NCI-H345 treated with DMSO at 0.1 percent for 48 hours (cell line): ENCODE data around the gene PUM2.
"Not testable (repeated sequence)": the region's sequence is repeated elsewhere in the genome, so short reads cannot be mapped to it uniquely, and the experiment has no call there.

ENCODE experiments used
- DNase-seq: peaks from one replicate; lab custom pipeline; 2025; ENCODE audit not compliant: unreplicated experiment; lab: John Stamatoyannopoulos, UW

Gene PUM2, protein sequence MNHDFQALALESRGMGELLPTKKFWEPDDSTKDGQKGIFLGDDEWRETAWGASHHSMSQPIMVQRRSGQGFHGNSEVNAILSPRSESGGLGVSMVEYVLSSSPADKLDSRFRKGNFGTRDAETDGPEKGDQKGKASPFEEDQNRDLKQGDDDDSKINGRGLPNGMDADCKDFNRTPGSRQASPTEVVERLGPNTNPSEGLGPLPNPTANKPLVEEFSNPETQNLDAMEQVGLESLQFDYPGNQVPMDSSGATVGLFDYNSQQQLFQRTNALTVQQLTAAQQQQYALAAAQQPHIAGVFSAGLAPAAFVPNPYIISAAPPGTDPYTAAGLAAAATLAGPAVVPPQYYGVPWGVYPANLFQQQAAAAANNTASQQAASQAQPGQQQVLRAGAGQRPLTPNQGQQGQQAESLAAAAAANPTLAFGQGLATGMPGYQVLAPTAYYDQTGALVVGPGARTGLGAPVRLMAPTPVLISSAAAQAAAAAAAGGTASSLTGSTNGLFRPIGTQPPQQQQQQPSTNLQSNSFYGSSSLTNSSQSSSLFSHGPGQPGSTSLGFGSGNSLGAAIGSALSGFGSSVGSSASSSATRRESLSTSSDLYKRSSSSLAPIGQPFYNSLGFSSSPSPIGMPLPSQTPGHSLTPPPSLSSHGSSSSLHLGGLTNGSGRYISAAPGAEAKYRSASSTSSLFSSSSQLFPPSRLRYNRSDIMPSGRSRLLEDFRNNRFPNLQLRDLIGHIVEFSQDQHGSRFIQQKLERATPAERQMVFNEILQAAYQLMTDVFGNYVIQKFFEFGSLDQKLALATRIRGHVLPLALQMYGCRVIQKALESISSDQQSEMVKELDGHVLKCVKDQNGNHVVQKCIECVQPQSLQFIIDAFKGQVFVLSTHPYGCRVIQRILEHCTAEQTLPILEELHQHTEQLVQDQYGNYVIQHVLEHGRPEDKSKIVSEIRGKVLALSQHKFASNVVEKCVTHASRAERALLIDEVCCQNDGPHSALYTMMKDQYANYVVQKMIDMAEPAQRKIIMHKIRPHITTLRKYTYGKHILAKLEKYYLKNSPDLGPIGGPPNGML

DNA sequence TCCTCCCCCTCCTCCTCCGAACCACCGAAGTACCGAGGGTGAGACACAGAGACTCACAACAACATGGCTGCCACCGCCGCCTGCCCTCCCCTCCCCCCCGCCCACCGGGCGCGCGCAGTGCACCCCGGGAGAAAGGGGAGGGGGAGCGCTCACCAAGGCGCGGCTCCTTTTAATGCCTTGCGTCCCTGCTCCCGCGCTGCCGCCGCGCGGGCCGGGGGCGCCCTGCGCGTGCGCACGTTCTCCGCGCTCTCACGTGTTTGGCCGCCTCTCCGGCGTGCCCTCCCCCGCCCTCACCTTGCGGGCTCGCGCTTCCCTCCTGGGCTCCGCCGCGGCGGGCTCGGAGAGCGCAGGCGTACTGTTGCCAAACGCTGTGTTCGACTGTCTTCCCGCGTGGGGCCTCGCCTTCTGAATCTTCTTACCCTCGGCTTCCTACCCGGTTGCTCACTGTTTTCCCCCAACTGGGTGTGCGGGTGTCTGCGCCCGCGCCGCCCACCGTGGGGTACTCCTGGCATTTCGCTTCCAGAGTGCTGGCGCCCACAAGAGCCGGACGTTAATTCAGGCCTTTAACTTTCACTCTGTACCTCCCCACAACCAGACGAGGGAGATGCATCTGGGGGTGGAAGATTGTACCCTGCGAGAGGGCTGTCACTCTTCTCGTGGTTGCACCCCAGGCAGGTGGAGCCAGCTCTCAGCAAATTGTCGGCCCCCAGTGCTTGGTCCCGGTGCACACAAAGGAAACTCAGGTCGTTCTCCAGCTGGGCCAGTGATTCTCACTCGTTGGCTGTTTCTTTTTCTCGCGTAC is at the start of gene PUM2:
PUM2 (minus strand) TSS at position 92 of the 802 bp plus-strand sequence. CDS start 23,484 bp downstream, outside the sequence.
- DNase-seq: peak; percentile 98

DNA sequence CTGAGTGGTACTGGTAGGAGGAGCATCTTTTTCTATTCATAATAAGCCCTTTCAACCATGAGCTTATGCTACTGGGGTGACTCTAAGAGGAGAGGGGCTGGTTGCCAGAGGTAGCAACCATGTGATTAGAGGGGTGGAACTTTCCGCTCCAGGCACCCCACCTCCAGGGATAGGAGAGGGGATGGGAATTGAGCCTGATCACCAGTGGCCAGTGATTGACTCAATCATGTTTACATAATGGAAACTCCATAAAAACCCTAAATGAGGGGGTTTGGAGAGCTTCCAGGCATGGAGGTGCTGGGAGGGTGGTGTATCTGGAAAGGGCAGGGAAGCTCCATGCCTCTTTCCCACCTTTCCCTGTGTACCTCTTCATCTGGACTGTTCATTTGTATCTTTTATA is 49.7 kb upstream of the PUM2 start:
- no peak for DNase-seq

DNA sequence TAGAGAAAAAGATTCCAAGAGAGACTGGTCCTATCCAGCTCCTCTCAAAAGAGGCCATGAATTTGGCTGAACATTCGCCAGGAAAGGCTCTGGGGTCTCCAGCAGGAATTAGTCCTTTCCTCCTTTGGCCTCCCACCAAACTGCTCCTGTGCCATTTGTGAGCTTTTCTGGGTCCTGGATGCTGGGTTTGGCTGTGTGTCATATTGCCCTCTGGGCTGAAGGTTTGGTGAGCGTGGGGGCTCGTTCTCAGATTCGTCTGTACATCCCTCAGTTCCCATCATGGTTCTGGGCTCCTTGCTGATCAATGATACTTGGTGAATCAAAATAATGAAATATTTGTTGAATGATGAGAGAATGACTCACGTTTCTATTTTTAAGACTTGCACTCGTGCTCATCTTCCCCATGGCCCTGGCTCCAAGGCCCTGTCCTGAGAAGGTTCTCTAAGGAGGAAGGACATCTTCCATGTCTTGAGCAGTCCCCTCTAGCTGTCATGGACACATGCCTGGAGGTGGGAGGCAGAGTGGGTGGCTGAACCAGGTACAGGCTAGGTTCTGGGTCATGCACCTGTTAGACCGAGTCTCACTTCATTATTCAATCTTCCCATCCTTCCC is 48.4 kb upstream of the PUM2 start:
- DNase-seq: no peak

DNA sequence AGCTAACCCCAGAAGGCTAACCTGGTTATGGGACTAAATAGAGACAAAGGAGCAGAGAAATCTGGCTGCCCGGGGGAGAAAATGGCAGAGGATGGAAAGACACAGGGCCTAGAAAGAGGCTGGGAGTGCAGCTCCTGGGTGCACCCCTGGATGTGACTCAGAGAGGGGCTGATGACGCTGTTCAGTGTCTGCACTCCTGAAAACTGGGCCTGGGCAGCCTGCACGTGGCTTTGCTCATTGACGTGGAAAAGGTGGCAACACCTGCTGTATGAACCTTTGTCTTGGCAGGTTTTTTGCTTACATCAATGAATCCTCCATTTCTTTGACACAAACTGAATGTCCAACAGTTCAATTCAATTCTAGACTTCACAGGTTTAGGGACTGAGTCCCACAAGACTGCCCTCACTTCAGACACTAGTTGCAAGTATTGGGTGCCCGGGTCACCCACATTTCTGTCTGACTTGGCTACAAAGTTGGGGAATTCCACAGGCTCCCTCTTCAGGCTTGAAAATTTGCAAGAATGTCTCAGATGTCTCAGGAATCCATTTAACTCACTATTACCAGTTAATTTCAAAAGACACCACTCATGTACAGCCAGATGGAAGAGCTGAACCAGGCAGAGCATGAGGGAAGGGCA is 47.3 kb upstream of the PUM2 start:
- no peak for DNase-seq

DNA sequence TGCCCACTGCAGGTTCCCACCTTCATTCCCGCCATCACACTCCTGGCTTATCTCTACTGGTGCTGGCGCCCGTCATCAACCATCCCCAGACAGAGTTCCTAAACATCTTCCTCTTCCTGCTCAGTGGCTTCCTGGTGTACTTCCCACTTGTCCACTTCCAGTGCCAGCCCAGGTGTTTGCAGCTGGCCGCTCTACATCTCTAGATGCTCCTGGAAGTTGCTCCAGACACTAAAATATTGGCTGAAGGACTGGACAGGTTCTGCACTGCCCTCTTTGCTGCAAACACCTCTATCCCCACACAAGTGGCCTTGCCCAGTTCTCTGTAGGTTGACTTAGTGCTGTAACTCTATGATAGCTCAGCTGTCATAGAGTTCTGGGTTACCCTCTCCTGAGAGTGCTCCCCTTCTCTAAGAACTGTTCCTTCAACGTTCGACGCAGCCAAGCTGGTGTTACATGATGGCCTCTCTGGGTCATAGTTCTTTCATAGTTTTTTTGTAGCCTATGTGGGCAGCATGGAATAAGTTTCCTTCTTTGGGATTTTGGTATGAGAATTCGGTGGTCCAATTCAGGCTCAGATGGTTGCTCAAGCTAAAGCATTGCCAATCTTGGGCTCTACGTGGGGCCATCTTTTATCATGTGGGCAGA is 45.8 kb upstream of the PUM2 start:
- no peak for DNase-seq

DNA sequence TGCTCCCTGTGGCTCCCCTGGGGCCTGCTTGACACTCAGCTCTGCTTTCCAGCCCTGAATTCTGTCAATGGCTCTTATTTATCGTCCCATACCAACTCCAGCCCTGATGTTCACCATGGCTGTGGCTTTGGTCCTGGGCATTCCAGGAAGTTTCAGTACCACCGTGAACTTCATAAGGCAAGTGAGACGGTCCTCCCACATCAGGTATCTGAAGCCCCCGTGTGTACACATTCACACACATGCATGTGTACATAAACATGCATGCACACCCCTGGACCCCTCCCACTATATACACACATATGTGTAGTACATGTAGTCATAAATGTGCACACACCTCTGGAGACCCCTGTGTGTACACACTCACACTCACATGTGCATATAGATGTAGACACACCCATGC is 43.3 kb upstream of the PUM2 start:
- DNase-seq: no peak

DNA sequence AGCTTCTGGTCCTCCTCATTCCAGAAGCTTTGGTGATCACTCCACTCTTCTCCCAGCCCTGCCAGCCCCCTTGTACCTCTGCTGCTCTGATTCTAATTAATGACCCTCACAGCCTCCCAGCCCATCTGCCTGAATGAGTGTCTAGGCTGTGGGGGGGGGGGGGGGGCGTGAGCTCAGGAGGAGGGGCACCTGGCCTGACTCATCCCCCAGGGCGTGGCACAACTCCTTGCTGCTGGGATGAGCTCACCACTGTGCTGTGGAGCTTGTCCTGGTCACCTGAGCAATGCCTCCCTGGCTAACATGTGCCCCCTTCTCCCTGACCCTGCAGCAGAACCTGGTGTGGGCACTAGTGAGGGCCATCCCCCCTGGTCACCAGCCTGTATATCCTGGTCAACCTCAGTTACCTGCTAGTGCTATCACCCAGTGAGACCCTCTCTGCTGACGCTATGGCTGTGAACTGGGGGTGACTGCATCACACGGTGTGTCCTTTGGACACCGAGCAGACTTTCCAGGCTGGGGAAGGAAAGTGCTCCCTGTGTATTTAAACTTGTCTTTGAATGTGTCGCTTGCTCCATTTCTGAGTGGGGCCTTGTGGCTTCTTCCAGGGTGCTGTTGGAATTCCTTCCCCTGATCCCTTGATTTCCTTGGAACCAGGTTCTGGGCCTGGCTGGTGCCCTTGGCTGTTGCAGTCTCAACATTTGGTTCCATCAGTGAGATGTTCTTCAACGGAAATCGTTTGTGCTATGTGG is 41.5 kb upstream of the PUM2 start:
- no peak for DNase-seq

DNA sequence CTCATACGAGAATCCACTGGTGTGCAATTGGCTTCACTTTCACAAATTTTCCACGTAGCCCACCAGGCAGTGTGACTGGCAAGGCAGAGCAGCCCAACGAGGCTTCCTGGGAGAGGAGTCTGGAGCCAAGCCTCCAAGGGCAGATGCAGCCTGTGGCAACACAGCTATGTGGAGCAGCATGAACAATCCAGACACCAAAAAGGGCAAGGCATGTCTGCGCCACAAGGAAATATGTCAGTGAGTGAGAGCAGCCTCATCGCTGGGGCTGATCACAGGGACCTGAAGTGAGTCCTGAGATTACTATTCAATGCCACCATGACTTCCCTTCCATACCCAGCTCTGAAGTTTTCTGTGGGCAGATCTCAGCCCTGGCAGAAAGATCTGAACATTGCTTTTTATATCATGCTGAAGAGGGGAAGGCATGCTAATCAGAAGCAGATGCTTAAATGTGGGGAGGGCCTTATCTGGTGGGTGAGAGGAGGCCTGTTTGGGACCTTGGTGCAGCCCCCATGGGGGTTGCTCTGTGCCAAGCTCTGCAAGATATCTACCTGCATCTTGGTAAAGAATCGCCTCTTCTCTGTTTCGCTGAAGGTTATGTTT is 40.0 kb upstream of the PUM2 start:
- DNase-seq: no peak

DNA sequence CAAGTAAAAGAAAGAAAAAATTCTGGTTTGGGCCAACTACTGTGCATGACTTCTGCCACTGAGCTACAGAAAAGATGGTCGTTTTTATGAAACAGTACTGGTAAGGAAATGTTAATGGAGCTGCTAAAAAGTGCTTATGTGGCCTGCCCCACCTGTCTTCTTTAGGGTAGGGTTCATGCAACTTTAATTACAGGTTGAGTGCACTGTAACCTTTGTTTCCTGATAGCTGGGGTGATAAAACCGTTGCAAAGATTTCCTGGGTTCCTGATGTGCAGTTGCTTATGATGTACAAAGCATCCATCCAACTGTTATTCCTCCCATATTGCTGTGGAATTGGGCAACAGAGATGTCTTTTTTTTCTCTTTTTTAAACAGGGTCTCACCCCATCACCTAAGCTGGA is 34.3 kb upstream of the PUM2 start:
- no peak for DNase-seq

DNA sequence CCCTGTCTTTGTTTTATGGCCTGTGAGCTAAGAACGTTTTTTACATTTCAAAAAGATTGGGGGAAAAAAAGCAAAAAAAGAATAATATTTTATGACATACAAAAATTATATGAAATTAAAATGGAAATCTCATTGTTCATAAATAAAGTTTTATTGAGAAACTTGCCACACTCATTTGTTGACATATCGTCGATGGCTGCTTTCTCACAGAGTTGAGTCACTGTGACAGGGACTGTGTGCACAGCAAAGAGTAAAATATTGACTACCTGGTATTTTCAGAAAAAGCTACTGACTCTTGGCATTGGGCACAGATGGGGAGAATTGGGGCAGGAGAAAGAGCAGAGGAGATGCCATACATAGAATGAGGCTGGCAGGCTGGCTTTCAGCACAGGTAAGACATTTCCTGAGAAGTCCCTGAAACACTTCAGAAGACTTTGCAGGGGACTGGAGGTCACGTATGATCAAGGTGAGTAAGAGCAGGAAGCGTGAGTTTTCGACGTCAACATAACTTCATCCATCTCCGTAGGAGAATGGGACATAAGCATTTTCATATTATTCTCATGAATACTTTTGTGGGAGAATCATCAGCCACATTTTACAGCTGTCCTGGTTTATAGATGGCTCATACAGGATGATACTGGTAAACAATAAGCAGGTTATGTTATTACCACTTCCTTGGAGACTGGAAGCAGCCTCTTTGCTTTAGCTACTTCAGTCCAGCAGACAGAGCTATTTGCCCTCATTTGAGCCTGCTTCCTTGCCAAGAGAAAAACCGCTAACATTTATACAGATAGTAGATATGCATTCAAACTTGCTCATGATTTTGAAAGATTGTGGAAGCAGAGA is 32.5 kb upstream of the PUM2 start:
- DNase-seq: no peak

DNA sequence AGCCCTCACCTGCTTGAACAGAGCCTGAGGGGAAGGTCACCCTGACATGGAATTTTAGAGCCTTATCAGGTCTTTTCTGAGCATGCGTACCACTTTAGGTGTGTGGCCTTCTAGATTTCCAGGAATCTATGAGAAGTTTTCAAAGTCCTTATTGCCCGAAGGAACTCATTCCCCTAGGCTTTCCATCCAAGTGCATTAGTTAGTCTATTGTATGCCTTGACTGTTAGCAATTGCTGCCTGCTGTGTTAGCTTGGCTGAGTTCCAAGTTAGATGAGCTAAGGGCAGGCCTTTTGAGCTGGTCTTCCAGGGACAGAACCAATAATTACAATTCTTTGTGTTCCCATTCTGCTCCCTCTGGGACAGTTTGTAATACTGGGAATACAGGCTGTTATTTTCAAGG is 30.8 kb upstream of the PUM2 start:
- peak; percentile 93 for DNase-seq

DNA sequence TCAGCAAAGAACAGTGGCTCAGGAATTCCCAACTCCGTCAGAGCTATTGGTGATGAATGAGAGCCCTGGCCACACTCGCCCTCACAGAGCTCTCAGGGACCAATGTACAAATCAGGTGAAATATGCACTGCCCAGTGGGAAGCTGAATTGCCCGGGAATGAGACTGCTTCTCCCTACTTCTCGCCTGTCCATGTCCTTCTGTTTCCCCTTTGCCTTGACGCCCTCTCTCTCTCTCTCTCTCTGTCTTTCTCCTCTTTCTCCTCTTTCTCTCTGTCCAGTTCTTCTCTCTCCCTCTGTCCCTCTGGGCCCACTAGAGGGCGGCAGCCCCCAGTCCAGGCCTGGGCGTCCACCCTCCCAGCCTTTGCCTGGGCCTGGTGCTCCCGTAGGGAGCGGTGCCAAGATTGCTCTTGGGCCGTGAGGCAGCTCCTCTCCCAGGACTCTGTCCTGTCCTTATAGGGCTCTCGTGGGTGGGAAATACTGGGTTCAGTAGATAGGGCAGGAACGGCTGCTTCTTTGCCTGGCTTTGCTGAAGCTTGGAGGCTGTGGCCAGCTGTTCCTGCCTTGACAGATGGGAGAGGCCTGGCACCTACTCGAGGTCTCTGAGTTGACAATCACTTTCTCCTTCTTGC is 28.4 kb upstream of the PUM2 start:
- DNase-seq: no peak

DNA sequence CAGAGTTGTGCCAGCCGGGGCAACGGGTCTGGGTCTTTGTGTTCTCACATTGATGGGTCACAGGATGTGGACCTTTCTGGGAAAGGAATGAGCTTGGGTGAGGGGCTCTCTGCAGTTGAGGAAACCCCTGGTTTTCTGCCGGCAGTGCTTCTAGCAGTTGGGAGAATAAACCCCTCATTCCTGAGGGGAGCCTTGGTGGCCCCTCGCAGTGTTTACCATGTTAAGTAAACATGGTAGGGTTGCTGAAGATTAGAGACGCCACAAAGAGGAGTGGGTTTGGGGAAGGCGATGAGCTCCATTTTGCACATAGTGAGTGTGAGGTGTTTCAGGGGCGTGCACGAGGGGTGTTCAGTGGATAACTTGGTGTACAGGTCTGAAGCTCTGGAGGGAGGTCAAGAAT is 27.7 kb upstream of the PUM2 start:
- no peak for DNase-seq

DNA sequence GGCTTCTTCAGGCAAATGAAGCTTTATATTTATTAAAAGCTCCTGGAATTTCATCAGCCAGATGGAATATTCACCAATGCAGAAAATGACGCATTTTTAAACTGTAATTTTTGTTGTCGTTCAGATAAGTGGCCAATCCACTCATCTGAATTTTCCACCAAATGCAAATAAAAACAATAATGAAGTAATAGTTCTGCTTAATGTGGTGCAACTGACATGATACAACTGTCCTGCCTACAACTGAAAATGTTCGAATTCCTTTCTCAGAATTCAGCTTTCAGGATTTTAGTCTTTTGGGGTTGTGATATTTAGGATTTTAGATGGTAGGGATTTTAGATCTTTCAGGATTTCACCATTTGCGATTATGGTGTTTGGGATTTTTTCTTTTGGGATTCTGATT is 27.1 kb upstream of the PUM2 start:
- no peak for DNase-seq

DNA sequence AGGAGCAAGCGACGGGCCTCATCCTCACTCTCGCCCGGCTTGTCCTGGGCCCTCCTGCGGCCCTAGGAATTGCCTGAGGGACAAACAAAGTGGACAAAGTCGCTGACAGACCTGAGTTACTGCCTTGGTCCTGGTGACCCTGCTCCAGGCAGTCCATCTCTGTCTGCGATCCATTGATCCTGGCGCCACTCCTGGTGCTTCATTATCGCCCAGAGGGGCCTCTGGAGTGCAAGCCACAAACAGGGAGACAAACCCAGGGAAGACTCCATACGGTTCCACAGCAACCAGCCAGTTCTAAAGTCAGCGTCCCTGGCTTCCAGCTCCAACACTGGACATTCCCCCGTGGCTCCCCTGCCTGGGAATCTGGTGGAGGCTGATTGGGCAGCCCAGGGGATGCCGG is 24.3 kb upstream of the PUM2 start:
- not testable (repeated sequence) for DNase-seq

DNA sequence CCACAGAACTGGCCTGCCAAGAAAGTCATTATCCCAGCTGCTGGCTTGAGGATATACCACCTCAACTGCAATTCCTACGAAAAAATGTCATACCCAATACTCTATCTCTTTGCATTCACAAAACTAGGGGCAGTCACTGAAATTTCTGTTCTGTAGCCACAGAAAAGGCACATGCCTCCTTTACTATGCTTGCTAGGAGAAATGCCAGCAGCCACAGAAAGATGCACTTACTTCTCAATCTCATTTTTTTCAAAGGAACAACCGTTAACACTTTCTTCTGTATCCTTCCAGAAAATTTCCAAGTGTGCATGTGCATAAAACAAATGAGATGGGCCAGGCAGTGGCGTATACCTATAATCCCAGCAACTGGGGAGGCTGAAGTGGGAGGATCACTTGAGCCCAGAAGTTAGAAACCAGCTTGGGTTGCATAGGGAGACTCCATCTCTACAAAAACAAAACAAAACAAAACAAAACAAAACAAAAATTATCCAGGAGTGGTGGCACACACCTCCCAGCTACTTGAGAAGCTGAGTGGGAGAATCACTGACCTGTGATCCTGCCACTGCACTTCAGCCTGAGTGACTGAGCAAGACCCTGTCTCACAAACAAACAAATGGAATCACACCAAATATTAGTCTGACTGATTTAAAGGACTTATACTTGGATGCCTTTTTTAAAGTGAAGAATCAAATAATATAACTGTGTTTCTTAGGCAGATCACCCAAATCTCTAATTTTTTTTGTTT is 22.4 kb upstream of the PUM2 start:
- DNase-seq: no peak
